Measurements from ENCODE around the gene HECTD2. TPM values are rescaled to one million over a fixed set of nuclear protein-coding genes. Genes with fewer than 3 reads are reported as not detected.
A peak's percentile ranks its signal among the peaks of the same experiment; 100 is the strongest.
"Not testable (repeated sequence)": the region's sequence is repeated elsewhere in the genome, so short reads cannot be mapped to it uniquely, and the experiment has no call there.

HECTD2 gene
- total RNA-seq, 1 donor from 2014 or later: 18.2 TPM

DNA sequence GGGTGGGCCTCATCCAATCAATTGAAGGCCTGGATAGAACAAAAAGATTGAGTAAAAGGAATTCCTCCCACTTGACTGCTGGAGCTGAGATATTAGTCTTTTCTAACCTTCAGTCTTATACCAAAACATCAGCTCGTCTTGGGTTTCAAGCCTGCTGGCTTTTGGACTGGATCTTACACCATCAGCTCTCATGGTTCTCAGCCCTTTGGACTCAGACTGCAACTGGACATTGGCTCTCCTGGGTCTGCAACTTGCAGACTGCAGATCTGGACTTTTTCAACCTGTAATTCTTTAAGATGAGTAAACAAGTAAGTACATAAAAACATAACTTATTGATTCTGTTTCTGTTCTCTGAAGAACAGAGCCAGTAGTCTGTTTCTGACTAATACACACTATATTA, 149.0 kb downstream of the HECTD2 start:
- Mint-ChIP-seq H3K27ac (no peak overlapping the region), H3K4me3 (no peak overlapping the region), H3K36me3 (no peaks in the 10 kb centered on the region), H3K4me1 (ENCODE audit: unreplicated experiment) (peaks cover 26% of the 10 kb centered on the region), H3K27me3 (no peaks in the 10 kb centered on the region), H3K9me3 (peaks cover 7% of the 10 kb centered on the region)
- DNase-seq (ENCODE audit: extremely low spot score, unreplicated experiment): no peak
- TF ChIP-seq, protein P1, sequence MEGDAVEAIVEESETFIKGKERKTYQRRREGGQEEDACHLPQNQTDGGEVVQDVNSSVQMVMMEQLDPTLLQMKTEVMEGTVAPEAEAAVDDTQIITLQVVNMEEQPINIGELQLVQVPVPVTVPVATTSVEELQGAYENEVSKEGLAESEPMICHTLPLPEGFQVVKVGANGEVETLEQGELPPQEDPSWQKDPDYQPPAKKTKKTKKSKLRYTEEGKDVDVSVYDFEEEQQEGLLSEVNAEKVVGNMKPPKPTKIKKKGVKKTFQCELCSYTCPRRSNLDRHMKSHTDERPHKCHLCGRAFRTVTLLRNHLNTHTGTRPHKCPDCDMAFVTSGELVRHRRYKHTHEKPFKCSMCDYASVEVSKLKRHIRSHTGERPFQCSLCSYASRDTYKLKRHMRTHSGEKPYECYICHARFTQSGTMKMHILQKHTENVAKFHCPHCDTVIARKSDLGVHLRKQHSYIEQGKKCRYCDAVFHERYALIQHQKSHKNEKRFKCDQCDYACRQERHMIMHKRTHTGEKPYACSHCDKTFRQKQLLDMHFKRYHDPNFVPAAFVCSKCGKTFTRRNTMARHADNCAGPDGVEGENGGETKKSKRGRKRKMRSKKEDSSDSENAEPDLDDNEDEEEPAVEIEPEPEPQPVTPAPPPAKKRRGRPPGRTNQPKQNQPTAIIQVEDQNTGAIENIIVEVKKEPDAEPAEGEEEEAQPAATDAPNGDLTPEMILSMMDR (conservative IDR thresholded peaks at IDR 0.05): no peak

DNA sequence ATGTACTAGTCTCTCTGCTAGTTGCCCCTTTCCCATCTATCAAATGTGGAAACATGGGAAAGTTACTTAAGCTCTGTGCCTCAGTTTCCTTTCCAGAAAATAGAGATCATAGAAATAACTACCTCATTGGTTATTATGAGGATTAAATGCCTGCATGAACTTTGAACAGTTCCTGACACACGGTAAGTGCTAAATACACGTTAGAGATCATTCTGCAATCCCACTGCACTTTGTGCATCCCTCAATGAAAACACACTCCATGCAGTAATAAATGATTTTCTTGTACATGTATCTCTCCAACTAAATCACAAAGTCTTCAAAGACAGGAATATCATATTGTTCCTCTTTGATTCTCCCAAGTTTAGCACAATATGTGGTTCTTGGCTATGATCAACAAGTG, 149.6 kb downstream of the HECTD2 start:
- Mint-ChIP-seq H3K27ac (no peak overlapping the region), H3K27me3 (no peaks in the 10 kb centered on the region), H3K4me3 (no peak overlapping the region), H3K4me1 (ENCODE audit: unreplicated experiment) (peaks cover 26% of the 10 kb centered on the region), H3K36me3 (no peaks in the 10 kb centered on the region), H3K9me3 (peaks cover 7% of the 10 kb centered on the region)
- TF ChIP-seq, protein P1 (conservative IDR thresholded peaks at IDR 0.05): no peak
- DNase-seq (ENCODE audit: extremely low spot score, unreplicated experiment): no peak

DNA sequence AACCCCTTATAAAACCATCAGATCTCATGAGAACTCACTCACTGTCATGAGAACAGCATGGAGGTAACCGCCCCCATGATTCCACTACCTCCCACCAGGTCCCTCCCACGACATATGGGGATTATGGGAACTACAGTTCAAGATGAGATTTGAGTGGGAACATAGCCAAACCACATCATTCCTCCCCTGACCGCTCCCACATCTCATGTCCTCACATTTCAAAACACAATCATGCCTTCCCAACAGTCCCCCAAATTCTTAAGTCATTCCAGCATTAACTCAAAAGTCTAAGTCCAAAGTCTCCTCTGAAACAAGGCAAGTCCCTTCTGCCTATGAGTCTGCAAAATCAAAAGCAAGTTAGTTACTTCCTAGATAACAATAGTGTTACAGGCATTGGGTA, 150.7 kb downstream of the HECTD2 start:
- DNase-seq (ENCODE audit: extremely low spot score, unreplicated experiment); H3K36me3 Mint-ChIP-seq; H3K4me3 Mint-ChIP-seq; H3K27ac Mint-ChIP-seq; H3K9me3 Mint-ChIP-seq; H3K27me3 Mint-ChIP-seq: not testable (repeated sequence)
- peaks cover 24% of the 10 kb centered on the region for H3K4me1 Mint-ChIP-seq (ENCODE audit: unreplicated experiment)

DNA sequence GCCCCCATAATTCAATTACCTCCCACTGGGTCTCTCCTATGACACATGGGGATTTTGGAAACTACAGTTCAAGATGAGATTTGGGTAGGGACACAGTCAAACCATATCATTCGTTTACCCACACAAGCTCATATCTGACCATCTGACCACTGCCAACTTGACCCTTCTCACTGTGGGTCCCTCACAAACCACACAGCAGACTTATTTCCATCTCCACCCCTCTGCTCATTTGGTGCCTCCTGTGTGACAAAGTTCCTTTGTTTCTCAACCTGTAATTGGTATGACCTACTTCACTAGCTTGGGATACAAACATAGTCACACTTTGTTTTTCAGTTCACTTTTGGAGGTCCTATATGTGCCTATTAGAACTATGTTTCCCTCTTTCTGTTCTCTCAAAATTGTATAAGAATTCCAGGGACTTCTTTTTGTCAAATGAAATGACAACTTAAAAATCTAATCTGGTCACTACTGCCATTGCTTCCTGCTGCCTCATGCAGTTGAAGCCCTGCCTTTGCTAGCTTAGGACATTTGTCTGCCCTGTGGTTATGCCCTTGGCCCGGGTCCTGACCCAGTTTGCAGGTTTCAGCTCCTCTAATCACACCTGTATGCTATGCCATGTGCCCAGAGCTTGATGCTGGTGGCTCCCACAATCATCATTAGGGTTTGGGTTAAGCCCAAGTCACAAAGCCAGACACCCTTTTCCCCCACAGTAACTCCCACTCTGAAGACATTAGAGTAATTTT, 152.9 kb downstream of the HECTD2 start:
- peaks cover 7% of the 10 kb centered on the region for H3K9me3 Mint-ChIP-seq
- peak overlapping the region; percentile 20 for H3K27ac Mint-ChIP-seq
- DNase-seq (ENCODE audit: extremely low spot score, unreplicated experiment): no peak
- no peaks in the 10 kb centered on the region for H3K27me3 Mint-ChIP-seq
- no peak overlapping the region for H3K4me3 Mint-ChIP-seq
- peaks cover 8% of the 10 kb centered on the region for H3K4me1 Mint-ChIP-seq (ENCODE audit: unreplicated experiment)
- TF ChIP-seq, protein P1 (conservative IDR thresholded peaks at IDR 0.05): no peak
- no peaks in the 10 kb centered on the region for H3K36me3 Mint-ChIP-seq

DNA sequence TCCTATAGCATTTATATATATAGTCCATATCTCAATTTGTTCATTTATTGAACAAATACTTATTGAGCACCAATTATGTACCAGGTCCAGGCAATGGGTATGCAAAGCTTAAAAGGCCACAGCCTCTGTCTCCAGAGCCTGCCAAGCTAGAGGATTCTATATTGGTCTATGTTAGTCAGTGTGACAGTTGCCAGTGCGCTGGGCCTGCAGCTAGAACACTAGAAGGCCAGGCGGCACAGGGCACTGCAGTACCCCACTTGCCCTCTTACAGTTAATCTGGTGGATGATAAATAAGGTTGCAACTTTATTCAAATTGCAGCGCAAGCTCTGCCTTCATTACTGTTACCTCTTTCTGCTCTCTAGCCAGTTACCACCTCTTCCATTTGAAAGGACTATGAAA, 153.9 kb downstream of the HECTD2 start:
- Mint-ChIP-seq H3K27me3 (no peaks in the 10 kb centered on the region), H3K27ac (no peak overlapping the region)

More for the DNA sequence above, 153.9 kb downstream of the HECTD2 start:
- TF ChIP-seq, protein P1 (conservative IDR thresholded peaks at IDR 0.05): no peak
- DNase-seq (ENCODE audit: extremely low spot score, unreplicated experiment): no peak
- H3K4me3 Mint-ChIP-seq: no peak overlapping the region
- no peaks in the 10 kb centered on the region for H3K36me3 Mint-ChIP-seq
- H3K4me1 Mint-ChIP-seq (ENCODE audit: unreplicated experiment): peaks cover 6% of the 10 kb centered on the region
- H3K9me3 Mint-ChIP-seq: peaks cover 7% of the 10 kb centered on the region

Other genes starting within 250 kb of the HECTD2 start
- 12.0 and 14.7 TPM in 2 replicates for gene PCGF5, start 189.7 kb upstream of the HECTD2 start, total RNA-seq (ENCODE audit: low replicate concordance)
- 5.4 and 7.8 TPM in 2 replicates for gene PPP1R3C, start 222.7 kb downstream of the HECTD2 start, total RNA-seq (ENCODE audit: low replicate concordance)